ENCODE data around the gene ST8SIA6.
A peak's percentile ranks its signal among the peaks of the same experiment; 100 is the strongest.

The ST8SIA6 gene

GRCh38 chr10:17474595-17475323 lies 20.4 kb upstream of the ST8SIA6 start:
- POLR2A ChIA-PET (ENCODE audit: low non-redundant PET) = no interaction called here
- TF ChIP-seq CTCF (conservative IDR thresholded peaks at IDR 0.05; ENCODE audit: low read depth) = no peak
- peak; percentile 23 for DNase-seq (ENCODE audit: low spot score)
- CTCF ChIA-PET = interaction anchor here (0.6 to 1.0 kb wide), 3 partner anchors 186 to 564 kb away, joined by 3 to 4 read pairs (median 3); no protein-coding TSS in a partner anchor
- H3K27ac ChIP-seq = no peak overlapping the region

GRCh38 chr10:17473228-17473950 lies 19.0 kb upstream of the ST8SIA6 start:
- no peak for DNase-seq (ENCODE audit: low spot score)
- H3K27ac ChIP-seq = no peak overlapping the region
- no peak for TF ChIP-seq CTCF (conservative IDR thresholded peaks at IDR 0.05; ENCODE audit: low read depth)
- ChIA-PET POLR2A (ENCODE audit: low non-redundant PET) (no interaction called here), CTCF (interaction anchor here (0.6 to 0.9 kb wide), 2 partner anchors 21 to 566 kb away, joined by 3 read pairs; no protein-coding TSS in a partner anchor)

GRCh38 chr10:17472481-17473227 lies 18.3 kb upstream of the ST8SIA6 start:
- TF ChIP-seq CTCF (conservative IDR thresholded peaks at IDR 0.05; ENCODE audit: low read depth) = no peak
- ChIA-PET POLR2A (ENCODE audit: low non-redundant PET) (no interaction called here), CTCF (no interaction called here)
- no peak overlapping the region for H3K27ac ChIP-seq
- DNase-seq (ENCODE audit: low spot score) = no peak

GRCh38 chr10:17470246-17470645 lies 15.9 kb upstream of the ST8SIA6 start:
- CTCF ChIA-PET = no interaction called here
- TF ChIP-seq CTCF (conservative IDR thresholded peaks at IDR 0.05; ENCODE audit: low read depth) = no peak
- no peak for DNase-seq (ENCODE audit: low spot score)
- H3K27ac ChIP-seq = no peak overlapping the region
- POLR2A ChIA-PET (ENCODE audit: low non-redundant PET) = no interaction called here

- no peak for DNase-seq (ENCODE audit: low spot score)
- H3K27ac ChIP-seq = no peak overlapping the region
- TF ChIP-seq CTCF (conservative IDR thresholded peaks at IDR 0.05; ENCODE audit: low read depth) = no peak
- ChIA-PET POLR2A (ENCODE audit: low non-redundant PET) (no interaction called here), CTCF (no interaction called here)
These were observed 11.1 kb upstream of the ST8SIA6 start for GRCh38 chr10:17465328-17466125.

GRCh38 chr10:17464545-17464944 lies 10.2 kb upstream of the ST8SIA6 start:
- ChIA-PET POLR2A (ENCODE audit: low non-redundant PET) (no interaction called here), CTCF (no interaction called here)
- H3K27ac ChIP-seq = no peak overlapping the region
- no peak for TF ChIP-seq CTCF (conservative IDR thresholded peaks at IDR 0.05; ENCODE audit: low read depth)
- DNase-seq (ENCODE audit: low spot score) = no peak
